Panc1 (cell line): ENCODE data around the gene ZNF775. TPM values are rescaled to one million over a fixed set of nuclear protein-coding genes. Genes with fewer than 3 reads are reported as not detected.
A peak's percentile ranks its signal among the peaks of the same experiment; 100 is the strongest.

Experiments
- ATAC-seq: fragments of 200-7000 bp; cut with Tn5 transposase; 2 replicates; pipeline ENCODE4 v1.9.1; 2020; ENCODE audit warnings: mild to moderate bottlenecking, moderate library complexity
- BruUV-seq: library from RNA; stranded (reverse); fragments of 400-500 nt; replicated peaks from 2 replicates; lab custom pipeline; 2021; lab: Mats Ljungman, UMichigan
- CTCF ChIA-PET: fragments of 300-600 bp; sonication (Branson Sonifier 250); formaldehyde crosslinking; loops from one replicate; lab custom pipeline; 2022; ENCODE audit warnings: antibody characterized with exemption; lab: Charles Lee
- POLR2A ChIA-PET: fragments of 300-600 bp; sonication (Branson Sonifier 250); formaldehyde crosslinking; loops from one replicate; lab custom pipeline; 2022; ENCODE audit warnings: antibody characterized with exemption; lab: Charles Lee
- DNase-seq: peaks from one replicate; pipeline ENCODE4 v3.0.0-alpha.2; 2010; ENCODE audit warnings: low read depth, low spot score
- H3K27ac ChIP-seq: 2 replicates; pipeline ENCODE4 v1.5.1; 2011; ENCODE audit warnings: mild to moderate bottlenecking, low read length, inconsistent platforms
- H3K27me3 ChIP-seq: fragments of 200-500 bp; sonication (Bioruptor generic); 2 replicates; pipeline ENCODE4 v1.6.0; 2014; ENCODE audit warnings: low read length, inconsistent platforms; ENCODE audit not compliant: control insufficient read depth, insufficient read depth
- H3K36me3 ChIP-seq: fragments of 200-500 bp; sonication (Bioruptor generic); 2 replicates; pipeline ENCODE4 v1.5.1; 2014; ENCODE audit warnings: inconsistent platforms, mild to moderate bottlenecking, low read length, moderate library complexity; ENCODE audit not compliant: control insufficient read depth, insufficient read depth
- H3K4me1 ChIP-seq: 2 replicates; pipeline ENCODE4 v1.5.1; 2011; ENCODE audit warnings: inconsistent platforms, mild to moderate bottlenecking, low read length, moderate library complexity; ENCODE audit not compliant: control insufficient read depth, insufficient read depth
- H3K4me3 ChIP-seq, 2 experiments: 2 replicates each; pipeline ENCODE4 v1.5.1; 2011 to 2012; ENCODE audit warnings: low read depth in 2 of 2, low read length in 2 of 2, mild to moderate bottlenecking in 2 of 2, inconsistent platforms in 1 of 2, moderate library complexity in 1 of 2
- H3K9me3 ChIP-seq: fragments of 200-500 bp; sonication (Bioruptor generic); 2 replicates; pipeline ENCODE4 v1.5.1; 2014; ENCODE audit warnings: low read depth, mild to moderate bottlenecking, inconsistent platforms, low read length, moderate library complexity; ENCODE audit not compliant: control insufficient read depth, insufficient read depth
- POLR2AphosphoS5 ChIP-seq: IDR thresholded peaks from 2 replicates; pipeline ENCODE4 v1.6.1; 2012; ENCODE audit warnings: mild to moderate bottlenecking, low read depth, low read length, moderate library complexity
- SIN3A ChIP-seq: IDR thresholded peaks from 2 replicates; pipeline ENCODE4 v1.6.1; 2012; ENCODE audit warnings: low read depth, mild to moderate bottlenecking, low read length, moderate library complexity, borderline replicate concordance; ENCODE audit not compliant: insufficient read depth
- TCF7L2 ChIP-seq: IDR thresholded peaks from 2 replicates; pipeline ENCODE4 v1.6.1; 2011; ENCODE audit warnings: mild to moderate bottlenecking, low read depth, low read length, inconsistent platforms
- in situ Hi-C: cut with HindIII; loops from 2 replicates; pipeline ENCODE4 v1.10.0; 2016; ENCODE audit warnings: low sequenced_read_pairs, low pct_unique_long_range_greater_than_20kb
- intact Hi-C: fragments of 100-400 bp; cut with micrococcal nuclease; formaldehyde crosslinking; loops from one replicate; pipeline ENCODE4 v1.10.0; 2022; ENCODE audit not compliant: unreplicated experiment
- total RNA-seq: library from RNA; stranded (reverse); gene quantifications from one replicate; pipeline ENCODE4 v1.2.1, GENCODE V29; 2021; ENCODE audit not compliant: unreplicated experiment
- TF ChIP-seq, protein P1 (sequence below): fragments of 450-650 bp; IDR thresholded peaks from 2 replicates; pipeline ENCODE4 v1.5.1; 2017; ENCODE audit warnings: mild to moderate bottlenecking
- TF ChIP-seq, protein P2 (sequence below), 2 experiments: IDR thresholded peaks; 2 replicates each; pipeline ENCODE4 v1.6.1; 2011 to 2012; ENCODE audit warnings: low read depth in 2 of 2, control low read depth in 1 of 2, low read length in 1 of 2, mild to moderate bottlenecking in 1 of 2, moderate library complexity in 1 of 2; ENCODE audit not compliant: insufficient read depth in 1 of 2

ZNF775 gene
- total RNA-seq, 1 experiment from 2014 or later, result 14.7 TPM

DNA sequence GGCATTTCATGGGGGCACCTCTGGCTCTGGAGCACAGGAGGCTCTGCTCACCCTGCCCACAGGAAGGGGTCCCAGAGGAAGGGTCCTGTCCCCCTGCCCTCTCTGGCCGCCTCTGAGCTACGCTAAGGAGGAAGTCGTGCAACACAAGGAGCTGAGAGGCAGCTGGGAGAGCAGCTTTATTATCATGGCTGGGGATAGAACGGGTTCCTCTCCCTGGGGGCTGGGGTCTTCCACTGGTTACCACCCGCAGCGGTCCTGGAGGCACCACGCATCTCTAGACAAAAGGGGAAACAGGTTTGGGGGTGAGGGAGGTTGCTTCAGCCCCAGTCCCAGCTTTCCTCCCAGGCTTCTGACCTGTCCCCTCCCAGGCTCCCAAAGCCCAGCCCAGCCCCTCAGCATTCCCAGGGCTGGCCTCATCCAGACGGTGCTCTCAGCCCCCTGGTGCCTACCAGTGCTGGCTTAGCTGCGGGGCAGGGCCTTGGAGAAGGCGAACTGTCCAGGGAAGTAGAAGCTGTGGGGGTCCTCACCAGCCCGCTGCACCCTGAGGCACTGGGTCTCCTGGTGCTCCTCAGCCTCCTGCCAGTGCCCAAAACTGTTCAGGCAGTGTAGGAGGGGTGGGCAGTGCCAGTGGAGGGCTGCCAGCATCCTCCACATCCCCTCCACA, 40.8 kb upstream of the ZNF775 start:
- TF ChIP-seq POLR2AphosphoS5 (no peak), SIN3A (no peak), TCF7L2 (no peak)
- TF ChIP-seq, protein P1, sequence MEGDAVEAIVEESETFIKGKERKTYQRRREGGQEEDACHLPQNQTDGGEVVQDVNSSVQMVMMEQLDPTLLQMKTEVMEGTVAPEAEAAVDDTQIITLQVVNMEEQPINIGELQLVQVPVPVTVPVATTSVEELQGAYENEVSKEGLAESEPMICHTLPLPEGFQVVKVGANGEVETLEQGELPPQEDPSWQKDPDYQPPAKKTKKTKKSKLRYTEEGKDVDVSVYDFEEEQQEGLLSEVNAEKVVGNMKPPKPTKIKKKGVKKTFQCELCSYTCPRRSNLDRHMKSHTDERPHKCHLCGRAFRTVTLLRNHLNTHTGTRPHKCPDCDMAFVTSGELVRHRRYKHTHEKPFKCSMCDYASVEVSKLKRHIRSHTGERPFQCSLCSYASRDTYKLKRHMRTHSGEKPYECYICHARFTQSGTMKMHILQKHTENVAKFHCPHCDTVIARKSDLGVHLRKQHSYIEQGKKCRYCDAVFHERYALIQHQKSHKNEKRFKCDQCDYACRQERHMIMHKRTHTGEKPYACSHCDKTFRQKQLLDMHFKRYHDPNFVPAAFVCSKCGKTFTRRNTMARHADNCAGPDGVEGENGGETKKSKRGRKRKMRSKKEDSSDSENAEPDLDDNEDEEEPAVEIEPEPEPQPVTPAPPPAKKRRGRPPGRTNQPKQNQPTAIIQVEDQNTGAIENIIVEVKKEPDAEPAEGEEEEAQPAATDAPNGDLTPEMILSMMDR, result no peak
- TF ChIP-seq, protein P2, sequence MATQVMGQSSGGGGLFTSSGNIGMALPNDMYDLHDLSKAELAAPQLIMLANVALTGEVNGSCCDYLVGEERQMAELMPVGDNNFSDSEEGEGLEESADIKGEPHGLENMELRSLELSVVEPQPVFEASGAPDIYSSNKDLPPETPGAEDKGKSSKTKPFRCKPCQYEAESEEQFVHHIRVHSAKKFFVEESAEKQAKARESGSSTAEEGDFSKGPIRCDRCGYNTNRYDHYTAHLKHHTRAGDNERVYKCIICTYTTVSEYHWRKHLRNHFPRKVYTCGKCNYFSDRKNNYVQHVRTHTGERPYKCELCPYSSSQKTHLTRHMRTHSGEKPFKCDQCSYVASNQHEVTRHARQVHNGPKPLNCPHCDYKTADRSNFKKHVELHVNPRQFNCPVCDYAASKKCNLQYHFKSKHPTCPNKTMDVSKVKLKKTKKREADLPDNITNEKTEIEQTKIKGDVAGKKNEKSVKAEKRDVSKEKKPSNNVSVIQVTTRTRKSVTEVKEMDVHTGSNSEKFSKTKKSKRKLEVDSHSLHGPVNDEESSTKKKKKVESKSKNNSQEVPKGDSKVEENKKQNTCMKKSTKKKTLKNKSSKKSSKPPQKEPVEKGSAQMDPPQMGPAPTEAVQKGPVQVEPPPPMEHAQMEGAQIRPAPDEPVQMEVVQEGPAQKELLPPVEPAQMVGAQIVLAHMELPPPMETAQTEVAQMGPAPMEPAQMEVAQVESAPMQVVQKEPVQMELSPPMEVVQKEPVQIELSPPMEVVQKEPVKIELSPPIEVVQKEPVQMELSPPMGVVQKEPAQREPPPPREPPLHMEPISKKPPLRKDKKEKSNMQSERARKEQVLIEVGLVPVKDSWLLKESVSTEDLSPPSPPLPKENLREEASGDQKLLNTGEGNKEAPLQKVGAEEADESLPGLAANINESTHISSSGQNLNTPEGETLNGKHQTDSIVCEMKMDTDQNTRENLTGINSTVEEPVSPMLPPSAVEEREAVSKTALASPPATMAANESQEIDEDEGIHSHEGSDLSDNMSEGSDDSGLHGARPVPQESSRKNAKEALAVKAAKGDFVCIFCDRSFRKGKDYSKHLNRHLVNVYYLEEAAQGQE (IDR thresholded peaks at IDR 0.05; ENCODE audit: insufficient read depth in 1 of 2, low read depth in 2 of 2, low read length in 1 of 2), result no peak
- in situ Hi-C loops, result no loop called here
- ATAC-seq (no peak), DNase-seq (no peak)
- Histone ChIP-seq H3K9me3 (no peaks in the 10 kb centered on the region), H3K36me3 (no peaks in the 10 kb centered on the region), H3K27me3 (no peaks in the 10 kb centered on the region), H3K4me3 (no peak overlapping the region), H3K4me1 (peaks cover 3% of the 10 kb centered on the region; the same call in 1 of the 2 replicates), H3K27ac (no peak overlapping the region)
- BruUV-seq, result no TSS peak
- ChIA-PET CTCF (no interaction called here), POLR2A (no interaction called here)
- intact Hi-C loops, result no loop called here

DNA sequence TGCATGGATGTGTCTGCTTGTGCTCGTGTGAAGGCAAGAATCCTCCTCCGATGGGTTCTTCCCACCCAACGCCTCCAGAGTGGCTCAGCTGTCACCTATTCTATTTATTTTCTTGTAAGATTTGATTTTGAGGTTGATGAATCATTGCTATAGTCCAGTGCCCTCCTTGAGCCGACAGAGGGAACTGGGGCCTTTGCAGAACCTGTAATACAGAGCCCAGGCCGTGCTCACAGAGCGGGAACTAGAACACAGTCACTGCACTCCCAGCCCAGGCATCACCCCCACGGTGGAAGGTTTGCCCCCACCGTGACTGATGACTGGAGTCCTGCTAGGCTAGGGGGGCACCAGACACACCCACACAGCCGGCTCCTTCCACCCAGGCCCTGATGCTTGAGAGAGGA, 39.7 kb upstream of the ZNF775 start:
- Histone ChIP-seq H3K9me3 (peaks cover 9% of the 10 kb centered on the region; the same call in 1 of the 2 replicates), H3K4me3 (no peak overlapping the region), H3K36me3 (no peaks in the 10 kb centered on the region), H3K4me1 (peaks cover 3% of the 10 kb centered on the region; the same call in 1 of the 2 replicates), H3K27me3 (no peaks in the 10 kb centered on the region), H3K27ac (no peak overlapping the region)
- ATAC-seq (peak; percentile 42; the same call in 1 of the 2 replicates), DNase-seq (no peak)
- in situ Hi-C loops (no loop called here), intact Hi-C loops (no loop called here)
- BruUV-seq, result no TSS peak
- POLR2A ChIA-PET, result no interaction called here
- CTCF ChIA-PET, result no interaction called here
- TF ChIP-seq POLR2AphosphoS5, result no peak
- TF ChIP-seq TCF7L2, result no peak
- TF ChIP-seq, protein P2 (IDR thresholded peaks at IDR 0.05; ENCODE audit: insufficient read depth in 1 of 2, low read depth in 2 of 2, low read length in 1 of 2), result no peak
- no peak for TF ChIP-seq SIN3A
